GM20000 (cell line): ENCODE measurements around the gene ZNF792.
"Not testable (repeated sequence)": the region's sequence is repeated elsewhere in the genome, so short reads cannot be mapped to it uniquely, and the experiment has no call there.

Experiments used
- DNase-seq: peaks from one replicate; pipeline ENCODE4 v3.0.0; 2012; ENCODE audit warnings: low spot score
- CTCF ChIP-seq: IDR thresholded peaks from 2 replicates; pipeline ENCODE4 v1.5.1; 2012; ENCODE audit warnings: mild to moderate bottlenecking, control low read depth; ENCODE audit errors: extremely low read depth, missing control alignments

Gene ZNF792

GRCh38 chr19:34918190-34918589 is 45.8 kb downstream of the ZNF792 start:
- DNase-seq, result no peak

GRCh38 chr19:34917144-34917543 is 46.9 kb downstream of the ZNF792 start:
- DNase-seq, result not testable (repeated sequence)

More at GRCh38 chr19:34918190-34918589, 45.8 kb downstream of the ZNF792 start:
- TF ChIP-seq CTCF, result no peak

- TF ChIP-seq CTCF, result no peak
- no peak for DNase-seq
These were observed 53.3 kb downstream of the ZNF792 start for GRCh38 chr19:34910770-34911169.
